Caco-2 (cell line): ENCODE results near the gene EIF2S1. TPM values are rescaled to one million over a fixed set of nuclear protein-coding genes. Genes with fewer than 3 reads are reported as not detected.
"Not testable (repeated sequence)": the region's sequence is repeated elsewhere in the genome, so short reads cannot be mapped to it uniquely, and the experiment has no call there.

Experiments used
- BruUV-seq: library from RNA; stranded (reverse); fragments of 400-500 nt; replicated peaks from 2 replicates; lab custom pipeline; 2021; lab: Mats Ljungman, UMichigan
- CTCF ChIA-PET: fragments of 300-600 bp; sonication (Branson Sonifier 250); formaldehyde crosslinking; loops from one replicate; lab custom pipeline; 2022; ENCODE audit warnings: antibody characterized with exemption; lab: Charles Lee
- POLR2A ChIA-PET: fragments of 300-600 bp; sonication (Branson Sonifier 250); formaldehyde crosslinking; loops from one replicate; lab custom pipeline; 2022; ENCODE audit warnings: antibody characterized with exemption; lab: Charles Lee
- DNase-seq, 2 experiments: peaks; one replicate each; pipeline versions ENCODE4 v3.0.0 to v3.0.0-alpha.2; 2020 to 2022
- H3K27me3 ChIP-seq: replicated peaks from 2 replicates; pipeline ENCODE4 v1.6.0; 2011; ENCODE audit warnings: low read length; ENCODE audit not compliant: control insufficient read depth, insufficient read depth
- H3K36me3 ChIP-seq: 2 replicates; pipeline ENCODE4 v1.5.1; 2011; ENCODE audit warnings: low read length; ENCODE audit not compliant: control insufficient read depth, insufficient read depth
- H3K4me1 ChIP-seq: fragments of 250-450 bp; sonication (Bioruptor Pico); 2 replicates; pipeline ENCODE4 v1.5.1; 2020; ENCODE audit warnings: mild to moderate bottlenecking
- H3K4me3 ChIP-seq: 2 replicates; pipeline ENCODE4 v1.5.1; 2011; ENCODE audit warnings: low read depth, mild to moderate bottlenecking, control low read depth, low read length
- H3K9me3 ChIP-seq: fragments of 250-450 bp; sonication (Bioruptor Pico); 2 replicates; pipeline ENCODE4 v1.5.1; 2020; ENCODE audit warnings: mild to moderate bottlenecking, moderate library complexity
- H3K27ac Mint-ChIP-seq: one replicate; pipeline ENCODE4 v1.8.0; 2022; ENCODE audit warnings: mixed read lengths; ENCODE audit not compliant: unreplicated experiment
- H3K27me3 Mint-ChIP-seq: one replicate; pipeline ENCODE4 v1.8.0; 2022; ENCODE audit warnings: mixed read lengths; ENCODE audit not compliant: insufficient read depth, unreplicated experiment
- H3K36me3 Mint-ChIP-seq: one replicate; pipeline ENCODE4 v1.8.0; 2022; ENCODE audit warnings: mild to moderate bottlenecking, mixed read lengths; ENCODE audit not compliant: insufficient read depth, unreplicated experiment
- H3K4me1 Mint-ChIP-seq: one replicate; pipeline ENCODE4 v1.8.0; 2022; ENCODE audit warnings: low read depth, mixed read lengths; ENCODE audit not compliant: unreplicated experiment
- H3K4me3 Mint-ChIP-seq: one replicate; pipeline ENCODE4 v1.8.0; 2022; ENCODE audit warnings: mild to moderate bottlenecking, moderate library complexity, mixed read lengths; ENCODE audit not compliant: unreplicated experiment
- H3K9me3 Mint-ChIP-seq: one replicate; pipeline ENCODE4 v1.8.0; 2022; ENCODE audit warnings: mixed read lengths; ENCODE audit not compliant: unreplicated experiment
- intact Hi-C: fragments of 100-400 bp; cut with micrococcal nuclease; formaldehyde crosslinking; loops from one replicate; pipeline ENCODE4 v1.10.0; 2022; ENCODE audit not compliant: unreplicated experiment
- total RNA-seq: library from RNA; stranded (reverse); gene quantifications from 2 replicates; pipeline ENCODE4 v1.2.3, GENCODE V29; 2022
- TF ChIP-seq, protein P1 (sequence below), 2 experiments: fragments of 200-600 bp in 1 of 2; IDR thresholded peaks; 1 replicate in 1 of 2; 2 replicates in 1 of 2; pipeline versions ENCODE4 v1.5.1 to v1.8.0; 2011 to 2022; ENCODE audit warnings: antibody characterized with exemption in 1 of 2, control low read depth in 1 of 2, inconsistent platforms in 1 of 2, low read depth in 1 of 2, low read length in 1 of 2, mild to moderate bottlenecking in 1 of 2, moderate library complexity in 1 of 2; ENCODE audit not compliant: insufficient read depth in 1 of 2, severe bottlenecking in 1 of 2, unreplicated experiment in 1 of 2

Gene EIF2S1
- total RNA-seq, 1 experiment from 2014 or later, result 144 TPM

DNA sequence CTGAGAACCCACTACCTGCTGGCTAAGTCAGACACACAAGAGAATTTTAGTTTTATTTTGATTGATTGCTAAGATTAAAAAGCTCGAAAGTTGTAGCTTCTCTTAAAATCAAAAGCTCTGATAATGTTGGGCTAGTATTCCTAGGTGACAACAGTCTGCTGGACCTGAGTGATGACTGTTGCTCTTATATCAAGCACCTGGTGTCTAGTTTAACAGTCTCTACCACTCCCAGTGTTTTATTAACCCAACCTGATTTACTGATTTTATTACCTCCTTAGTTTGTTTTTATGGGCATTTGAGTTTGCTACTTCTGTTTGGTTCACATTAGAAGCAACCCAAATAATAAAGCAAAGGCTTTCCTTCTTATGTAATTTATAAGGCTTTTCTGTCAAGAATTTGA, 42.3 kb upstream of the EIF2S1 start:
- DNase-seq, result no peak
- Mint-ChIP-seq H3K4me3 (no peak overlapping the region), H3K27me3 (no peaks in the 10 kb centered on the region), H3K36me3 (peaks cover 29% of the 10 kb centered on the region), H3K27ac (no peak overlapping the region), H3K4me1 (peaks cover 9% of the 10 kb centered on the region), H3K9me3 (no peaks in the 10 kb centered on the region)
- H3K4me1 ChIP-seq, result peaks cover 10% of the 10 kb centered on the region
- no TSS peak for BruUV-seq
- H3K27me3 ChIP-seq, result no peaks in the 10 kb centered on the region
- ChIA-PET CTCF (interaction anchor here (0.6 kb wide), 1 partner anchor 1892 kb away, joined by 3 read pairs; no protein-coding TSS in a partner anchor), POLR2A (no interaction called here)
- H3K9me3 ChIP-seq, result no peaks in the 10 kb centered on the region
- H3K36me3 ChIP-seq, result no peaks in the 10 kb centered on the region
- no peak overlapping the region for H3K4me3 ChIP-seq
- intact Hi-C loops, result no loop called here
- TF ChIP-seq, protein P1, sequence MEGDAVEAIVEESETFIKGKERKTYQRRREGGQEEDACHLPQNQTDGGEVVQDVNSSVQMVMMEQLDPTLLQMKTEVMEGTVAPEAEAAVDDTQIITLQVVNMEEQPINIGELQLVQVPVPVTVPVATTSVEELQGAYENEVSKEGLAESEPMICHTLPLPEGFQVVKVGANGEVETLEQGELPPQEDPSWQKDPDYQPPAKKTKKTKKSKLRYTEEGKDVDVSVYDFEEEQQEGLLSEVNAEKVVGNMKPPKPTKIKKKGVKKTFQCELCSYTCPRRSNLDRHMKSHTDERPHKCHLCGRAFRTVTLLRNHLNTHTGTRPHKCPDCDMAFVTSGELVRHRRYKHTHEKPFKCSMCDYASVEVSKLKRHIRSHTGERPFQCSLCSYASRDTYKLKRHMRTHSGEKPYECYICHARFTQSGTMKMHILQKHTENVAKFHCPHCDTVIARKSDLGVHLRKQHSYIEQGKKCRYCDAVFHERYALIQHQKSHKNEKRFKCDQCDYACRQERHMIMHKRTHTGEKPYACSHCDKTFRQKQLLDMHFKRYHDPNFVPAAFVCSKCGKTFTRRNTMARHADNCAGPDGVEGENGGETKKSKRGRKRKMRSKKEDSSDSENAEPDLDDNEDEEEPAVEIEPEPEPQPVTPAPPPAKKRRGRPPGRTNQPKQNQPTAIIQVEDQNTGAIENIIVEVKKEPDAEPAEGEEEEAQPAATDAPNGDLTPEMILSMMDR (IDR thresholded peaks at IDR 0.05; ENCODE audit: insufficient read depth in 1 of 2, low read depth in 1 of 2, low read length in 1 of 2, severe bottlenecking in 1 of 2, unreplicated experiment in 1 of 2), result no peak

- peaks cover 17% of the 10 kb centered on the region for H3K36me3 Mint-ChIP-seq
- H3K27me3 ChIP-seq, result no peaks in the 10 kb centered on the region
- no peaks in the 10 kb centered on the region for H3K9me3 Mint-ChIP-seq
- no peaks in the 10 kb centered on the region; the same call in 1 of the 2 replicates for H3K36me3 ChIP-seq
- no TSS peak for BruUV-seq
- 0 out of 2 replicates have a peak, but pooled peaks cover 3% of the 10 kb centered on the region for H3K4me1 ChIP-seq
- DNase-seq, result no peak
- TF ChIP-seq, protein P1 (IDR thresholded peaks at IDR 0.05; ENCODE audit: insufficient read depth in 1 of 2, low read depth in 1 of 2, low read length in 1 of 2, severe bottlenecking in 1 of 2, unreplicated experiment in 1 of 2), result no peak
- no peaks in the 10 kb centered on the region for H3K4me1 Mint-ChIP-seq
- H3K27me3 Mint-ChIP-seq, result no peaks in the 10 kb centered on the region
- intact Hi-C loops, result no loop called here
- no peak overlapping the region for H3K4me3 ChIP-seq
- no peak overlapping the region for H3K4me3 Mint-ChIP-seq
- no peak overlapping the region for H3K27ac Mint-ChIP-seq
- POLR2A ChIA-PET, result no interaction called here
- CTCF ChIA-PET, result no interaction called here
- no peaks in the 10 kb centered on the region for H3K9me3 ChIP-seq
These were observed 41.0 kb upstream of the EIF2S1 start for GRCh38 chr14:67319142-67319541.

DNA sequence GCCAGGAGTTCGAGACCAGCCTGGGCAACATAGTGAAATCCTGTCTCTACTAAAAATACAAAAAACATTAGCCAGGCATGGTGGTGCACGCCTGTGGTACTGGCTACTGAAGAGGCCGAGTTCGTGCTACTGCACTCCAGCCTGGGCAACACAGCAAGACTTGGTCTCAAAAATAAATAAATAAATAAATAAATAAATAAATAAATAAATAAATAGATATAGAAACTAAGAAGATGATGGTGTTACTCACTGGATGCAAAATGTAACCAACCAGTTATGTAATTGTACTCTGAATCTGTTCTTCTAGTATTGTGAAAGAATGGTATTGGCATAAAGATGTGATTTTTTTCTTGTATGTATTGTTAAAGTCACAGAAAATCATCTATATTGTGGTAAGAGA, 30.5 kb upstream of the EIF2S1 start:
- H3K4me1 Mint-ChIP-seq, H3K27ac Mint-ChIP-seq, H3K4me3 Mint-ChIP-seq, H3K9me3 ChIP-seq, H3K4me3 ChIP-seq, intact Hi-C loops, POLR2A ChIA-PET, H3K27me3 Mint-ChIP-seq, CTCF ChIA-PET, H3K36me3 ChIP-seq, BruUV-seq, DNase-seq, H3K9me3 Mint-ChIP-seq, H3K27me3 ChIP-seq: not testable (repeated sequence)
- H3K36me3 Mint-ChIP-seq, result peaks cover 60% of the 10 kb centered on the region
- H3K4me1 ChIP-seq, result peaks cover 12% of the 10 kb centered on the region
